ENCODE measurements around the gene DEPP1.

Gene DEPP1

GRCh38 chr10:44970812-44971395 is 7.7 kb downstream of the DEPP1 start:
- no peaks in the 10 kb centered on the region for H4K20me1 ChIP-seq (ENCODE audit: control insufficient read depth, insufficient read depth, low read depth, low read length)
- no peak overlapping the region for H3K27ac ChIP-seq (ENCODE audit: low read depth, low read length)
- no peaks in the 10 kb centered on the region for H3K36me3 ChIP-seq (ENCODE audit: control insufficient read depth, low read length)
- H3K9me2 ChIP-seq (replicated peaks; ENCODE audit: control insufficient read depth, low read length) = no peaks in the 10 kb centered on the region
- H3K79me2 ChIP-seq (ENCODE audit: control insufficient read depth, low read length) = no peaks in the 10 kb centered on the region
- no peaks in the 10 kb centered on the region for H3F3A ChIP-seq (ENCODE audit: control insufficient read depth, insufficient read depth)
- TF ChIP-seq CTCF (IDR thresholded peaks at IDR 0.05; ENCODE audit: low read depth, low read length, poor library complexity, severe bottlenecking) (no peak), EZH2phosphoT487 (IDR thresholded peaks at IDR 0.05; ENCODE audit: borderline replicate concordance, low read length) (no peak)
- no peak overlapping the region for H3K4me3 ChIP-seq (ENCODE audit: low read length)
- H3K4me1 ChIP-seq (ENCODE audit: control insufficient read depth, low read length) = peaks cover 53% of the 10 kb centered on the region
- peaks cover 4% of the 10 kb centered on the region; the same call in 1 of the 2 replicates for H3K27me3 ChIP-seq (ENCODE audit: control insufficient read depth, low read length)
- H3K9me3 ChIP-seq (ENCODE audit: control insufficient read depth, insufficient read depth, low read length) = no peaks in the 10 kb centered on the region
- no peak overlapping the region for H3K4me2 ChIP-seq (ENCODE audit: low read length)

- H3K9me3 ChIP-seq (ENCODE audit: control insufficient read depth, insufficient read depth, low read length) = no peaks in the 10 kb centered on the region
- H4K20me1 ChIP-seq (ENCODE audit: control insufficient read depth, insufficient read depth, low read depth, low read length) = no peaks in the 10 kb centered on the region
- no peaks in the 10 kb centered on the region for H3K79me2 ChIP-seq (ENCODE audit: control insufficient read depth, low read length)
- TF ChIP-seq EZH2phosphoT487 (IDR thresholded peaks at IDR 0.05; ENCODE audit: borderline replicate concordance, low read length) = no peak
- H3K9me2 ChIP-seq (replicated peaks; ENCODE audit: control insufficient read depth, low read length) = no peaks in the 10 kb centered on the region
- H3K36me3 ChIP-seq (ENCODE audit: control insufficient read depth, low read length) = no peaks in the 10 kb centered on the region
- no peak overlapping the region for H3K4me3 ChIP-seq (ENCODE audit: low read length)
- H3F3A ChIP-seq (ENCODE audit: control insufficient read depth, insufficient read depth) = no peaks in the 10 kb centered on the region
- H3K27me3 ChIP-seq (ENCODE audit: control insufficient read depth, low read length) = no peaks in the 10 kb centered on the region
- H3K27ac ChIP-seq (ENCODE audit: low read depth, low read length) = no peak overlapping the region
- H3K4me2 ChIP-seq (ENCODE audit: low read length) = no peak overlapping the region
- H3K4me1 ChIP-seq (ENCODE audit: control insufficient read depth, low read length) = peaks cover 58% of the 10 kb centered on the region
These were observed 8.8 kb downstream of the DEPP1 start for GRCh38 chr10:44969854-44970253.

GRCh38 chr10:44968500-44969400 is 9.9 kb downstream of the DEPP1 start:
- Histone ChIP-seq H3K9me2 (replicated peaks; ENCODE audit: control insufficient read depth, low read length) (no peaks in the 10 kb centered on the region), H3K4me3 (ENCODE audit: low read length) (no peak overlapping the region), H3K27me3 (ENCODE audit: control insufficient read depth, low read length) (no peaks in the 10 kb centered on the region), H3K36me3 (ENCODE audit: control insufficient read depth, low read length) (no peaks in the 10 kb centered on the region), H3K4me1 (ENCODE audit: control insufficient read depth, low read length) (peaks cover 58% of the 10 kb centered on the region), H3K27ac (ENCODE audit: low read depth, low read length) (no peak overlapping the region), H3F3A (ENCODE audit: control insufficient read depth, insufficient read depth) (no peaks in the 10 kb centered on the region), H3K4me2 (ENCODE audit: low read length) (no peak overlapping the region), H4K20me1 (ENCODE audit: control insufficient read depth, insufficient read depth, low read depth, low read length) (no peaks in the 10 kb centered on the region), H3K79me2 (ENCODE audit: control insufficient read depth, low read length) (no peaks in the 10 kb centered on the region), H3K9me3 (ENCODE audit: control insufficient read depth, insufficient read depth, low read length) (no peaks in the 10 kb centered on the region)
- TF ChIP-seq EZH2phosphoT487 (IDR thresholded peaks at IDR 0.05; ENCODE audit: borderline replicate concordance, low read length) = no peak
- TF ChIP-seq CTCF (IDR thresholded peaks at IDR 0.05; ENCODE audit: low read depth, low read length, poor library complexity, severe bottlenecking) = no peak

GRCh38 chr10:44968091-44968490 is 10.5 kb downstream of the DEPP1 start:
- H3K9me2 ChIP-seq (replicated peaks; ENCODE audit: control insufficient read depth, low read length) = no peaks in the 10 kb centered on the region
- no peaks in the 10 kb centered on the region for H3F3A ChIP-seq (ENCODE audit: control insufficient read depth, insufficient read depth)
- H3K79me2 ChIP-seq (ENCODE audit: control insufficient read depth, low read length) = no peaks in the 10 kb centered on the region
- H3K27ac ChIP-seq (ENCODE audit: low read depth, low read length) = no peak overlapping the region
- H3K9me3 ChIP-seq (ENCODE audit: control insufficient read depth, insufficient read depth, low read length) = no peaks in the 10 kb centered on the region
- no peak overlapping the region for H3K4me3 ChIP-seq (ENCODE audit: low read length)
- no peaks in the 10 kb centered on the region for H4K20me1 ChIP-seq (ENCODE audit: control insufficient read depth, insufficient read depth, low read depth, low read length)
- TF ChIP-seq CTCF (IDR thresholded peaks at IDR 0.05; ENCODE audit: low read depth, low read length, poor library complexity, severe bottlenecking) (no peak), EZH2phosphoT487 (IDR thresholded peaks at IDR 0.05; ENCODE audit: borderline replicate concordance, low read length) (no peak)
- H3K4me2 ChIP-seq (ENCODE audit: low read length) = no peak overlapping the region
- H3K4me1 ChIP-seq (ENCODE audit: control insufficient read depth, low read length) = peaks cover 58% of the 10 kb centered on the region
- H3K27me3 ChIP-seq (ENCODE audit: control insufficient read depth, low read length) = no peaks in the 10 kb centered on the region
- H3K36me3 ChIP-seq (ENCODE audit: control insufficient read depth, low read length) = no peaks in the 10 kb centered on the region
